ENCODE results near the gene DUSP1. TPM values are rescaled to one million over a fixed set of nuclear protein-coding genes. Genes with fewer than 3 reads are reported as not detected.
A peak's percentile ranks its signal among the peaks of the same experiment; 100 is the strongest.

The DUSP1 gene
- total and polyA plus RNA-seq, 9 of the 15 experiments (the other 6 are each of a cell fraction or from before 2014, with no cell fraction given): 2.1 to 14.2 (median 8.5) TPM

DNA sequence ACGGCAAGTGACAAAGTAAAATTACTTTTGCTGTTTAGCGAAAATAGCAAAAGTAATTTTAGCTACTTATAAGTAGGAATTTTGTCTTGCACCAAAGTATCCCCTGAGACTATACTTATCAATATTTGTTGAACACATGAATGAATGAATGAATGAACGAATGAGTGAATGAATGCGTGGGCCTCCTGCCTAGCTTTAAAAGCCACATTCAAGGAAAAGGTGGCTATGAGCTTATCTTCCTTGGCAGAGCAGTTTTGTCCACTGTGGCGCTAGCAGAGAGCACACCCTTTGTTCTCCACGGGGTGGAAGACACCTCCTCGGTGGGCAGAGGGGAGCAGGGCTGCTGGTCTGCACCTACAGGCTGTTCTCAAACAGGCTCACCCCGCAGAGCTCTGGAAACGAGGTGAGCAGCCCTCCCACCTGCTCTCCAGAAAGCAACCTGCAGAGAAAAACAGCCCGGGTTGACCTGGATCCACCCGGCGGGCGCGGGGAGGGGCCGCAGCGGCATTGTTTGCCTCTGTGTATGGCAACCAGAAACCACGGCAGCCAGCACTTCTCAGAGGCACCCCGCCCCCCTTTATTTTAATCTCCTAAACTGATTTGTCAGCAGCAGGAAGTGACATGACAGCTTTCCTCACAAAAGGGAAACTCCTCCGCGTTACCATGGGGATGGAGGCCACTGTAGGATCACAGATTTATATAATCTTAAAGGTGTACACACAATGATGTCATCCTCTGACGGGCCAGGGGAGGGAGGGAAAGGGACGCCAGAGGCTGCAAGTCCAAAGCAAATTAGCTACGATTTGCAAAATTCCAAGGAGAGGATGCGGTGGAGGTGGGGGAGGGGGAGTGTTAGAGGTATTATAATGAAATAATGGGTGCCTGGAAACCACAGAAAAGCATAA is 5.9 kb downstream of the DUSP1 start (continued):
- no peak for TF ChIP-seq HSF4 (CRISPR knock-in tag; IDR thresholded peaks at IDR 0.05; ENCODE audit: borderline replicate concordance)
- TF ChIP-seq ZNF165 (CRISPR knock-in tag; IDR thresholded peaks at IDR 0.05; ENCODE audit: borderline replicate concordance): 0 out of 2 replicates have a peak, but pooled peaks have one; percentile 57
- TF ChIP-seq, protein P1, sequence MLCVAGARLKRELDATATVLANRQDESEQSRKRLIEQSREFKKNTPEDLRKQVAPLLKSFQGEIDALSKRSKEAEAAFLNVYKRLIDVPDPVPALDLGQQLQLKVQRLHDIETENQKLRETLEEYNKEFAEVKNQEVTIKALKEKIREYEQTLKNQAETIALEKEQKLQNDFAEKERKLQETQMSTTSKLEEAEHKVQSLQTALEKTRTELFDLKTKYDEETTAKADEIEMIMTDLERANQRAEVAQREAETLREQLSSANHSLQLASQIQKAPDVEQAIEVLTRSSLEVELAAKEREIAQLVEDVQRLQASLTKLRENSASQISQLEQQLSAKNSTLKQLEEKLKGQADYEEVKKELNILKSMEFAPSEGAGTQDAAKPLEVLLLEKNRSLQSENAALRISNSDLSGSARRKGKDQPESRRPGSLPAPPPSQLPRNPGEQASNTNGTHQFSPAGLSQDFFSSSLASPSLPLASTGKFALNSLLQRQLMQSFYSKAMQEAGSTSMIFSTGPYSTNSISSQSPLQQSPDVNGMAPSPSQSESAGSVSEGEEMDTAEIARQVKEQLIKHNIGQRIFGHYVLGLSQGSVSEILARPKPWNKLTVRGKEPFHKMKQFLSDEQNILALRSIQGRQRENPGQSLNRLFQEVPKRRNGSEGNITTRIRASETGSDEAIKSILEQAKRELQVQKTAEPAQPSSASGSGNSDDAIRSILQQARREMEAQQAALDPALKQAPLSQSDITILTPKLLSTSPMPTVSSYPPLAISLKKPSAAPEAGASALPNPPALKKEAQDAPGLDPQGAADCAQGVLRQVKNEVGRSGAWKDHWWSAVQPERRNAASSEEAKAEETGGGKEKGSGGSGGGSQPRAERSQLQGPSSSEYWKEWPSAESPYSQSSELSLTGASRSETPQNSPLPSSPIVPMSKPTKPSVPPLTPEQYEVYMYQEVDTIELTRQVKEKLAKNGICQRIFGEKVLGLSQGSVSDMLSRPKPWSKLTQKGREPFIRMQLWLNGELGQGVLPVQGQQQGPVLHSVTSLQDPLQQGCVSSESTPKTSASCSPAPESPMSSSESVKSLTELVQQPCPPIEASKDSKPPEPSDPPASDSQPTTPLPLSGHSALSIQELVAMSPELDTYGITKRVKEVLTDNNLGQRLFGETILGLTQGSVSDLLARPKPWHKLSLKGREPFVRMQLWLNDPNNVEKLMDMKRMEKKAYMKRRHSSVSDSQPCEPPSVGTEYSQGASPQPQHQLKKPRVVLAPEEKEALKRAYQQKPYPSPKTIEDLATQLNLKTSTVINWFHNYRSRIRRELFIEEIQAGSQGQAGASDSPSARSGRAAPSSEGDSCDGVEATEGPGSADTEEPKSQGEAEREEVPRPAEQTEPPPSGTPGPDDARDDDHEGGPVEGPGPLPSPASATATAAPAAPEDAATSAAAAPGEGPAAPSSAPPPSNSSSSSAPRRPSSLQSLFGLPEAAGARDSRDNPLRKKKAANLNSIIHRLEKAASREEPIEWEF (CRISPR knock-in tag; IDR thresholded peaks at IDR 0.05): 0 out of 2 replicates have a peak, but pooled peaks have one; percentile 35
- TF ChIP-seq POLR3A (IDR thresholded peaks at IDR 0.05; ENCODE audit: borderline replicate concordance, extremely low read depth, insufficient read depth, insufficient read length): no peak
- TF ChIP-seq, protein P2, sequence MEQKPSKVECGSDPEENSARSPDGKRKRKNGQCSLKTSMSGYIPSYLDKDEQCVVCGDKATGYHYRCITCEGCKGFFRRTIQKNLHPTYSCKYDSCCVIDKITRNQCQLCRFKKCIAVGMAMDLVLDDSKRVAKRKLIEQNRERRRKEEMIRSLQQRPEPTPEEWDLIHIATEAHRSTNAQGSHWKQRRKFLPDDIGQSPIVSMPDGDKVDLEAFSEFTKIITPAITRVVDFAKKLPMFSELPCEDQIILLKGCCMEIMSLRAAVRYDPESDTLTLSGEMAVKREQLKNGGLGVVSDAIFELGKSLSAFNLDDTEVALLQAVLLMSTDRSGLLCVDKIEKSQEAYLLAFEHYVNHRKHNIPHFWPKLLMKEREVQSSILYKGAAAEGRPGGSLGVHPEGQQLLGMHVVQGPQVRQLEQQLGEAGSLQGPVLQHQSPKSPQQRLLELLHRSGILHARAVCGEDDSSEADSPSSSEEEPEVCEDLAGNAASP (IDR thresholded peaks at IDR 0.05): no peak
- no peak for TF ChIP-seq PCBP1 (IDR thresholded peaks at IDR 0.05; ENCODE audit: low read depth, low read length, poor library complexity, severe bottlenecking)
- peak; percentile 33; the same call in 1 of the 2 replicates for TF ChIP-seq CBFA2T2 (conservative IDR thresholded peaks at IDR 0.05)
- TF ChIP-seq, protein P3, sequence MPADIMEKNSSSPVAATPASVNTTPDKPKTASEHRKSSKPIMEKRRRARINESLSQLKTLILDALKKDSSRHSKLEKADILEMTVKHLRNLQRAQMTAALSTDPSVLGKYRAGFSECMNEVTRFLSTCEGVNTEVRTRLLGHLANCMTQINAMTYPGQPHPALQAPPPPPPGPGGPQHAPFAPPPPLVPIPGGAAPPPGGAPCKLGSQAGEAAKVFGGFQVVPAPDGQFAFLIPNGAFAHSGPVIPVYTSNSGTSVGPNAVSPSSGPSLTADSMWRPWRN (IDR thresholded peaks at IDR 0.05; ENCODE audit: low read depth): peak; percentile 23; the same call in 1 of the 2 replicates
- TF ChIP-seq SRF (CRISPR knock-in tag; IDR thresholded peaks at IDR 0.05): 0 out of 4 replicates have a peak, but pooled peaks of 1 of the 2 experiments have one; percentile 31
- TF ChIP-seq LCOR (CRISPR knock-in tag; IDR thresholded peaks at IDR 0.05): peak; percentile 55; the same call in 1 of the 2 replicates
- TF ChIP-seq SIX5 (IDR thresholded peaks at IDR 0.05; ENCODE audit: borderline replicate concordance in 1 of 2, insufficient read depth in 1 of 2, low read depth in 1 of 2, low read length in 2 of 2): peak in 1 of 2 experiments; percentile 24; a peak in 1 of 4 replicates
- TF ChIP-seq ZKSCAN3 (CRISPR knock-in tag; IDR thresholded peaks at IDR 0.05): no peak
- TF ChIP-seq TRIM24 (IDR thresholded peaks at IDR 0.05): peak; percentile 6 to 51; a peak in 1 of 4 replicates
- TF ChIP-seq HDAC1 (IDR thresholded peaks at IDR 0.05): peak in 1 of 2 experiments; percentile 84; a peak in 2 of 4 replicates
- TF ChIP-seq TARDBP (IDR thresholded peaks at IDR 0.05): no peak
- TF ChIP-seq NEUROD1 (IDR thresholded peaks at IDR 0.05; ENCODE audit: borderline replicate concordance, low read depth, low read length, partially characterized antibody): peak; percentile 86
- TF ChIP-seq ZNF589 (CRISPR knock-in tag; IDR thresholded peaks at IDR 0.05; ENCODE audit: low read depth): peak; percentile 79; the same call in 1 of the 2 replicates
